C4-2B (cell line): ENCODE data around the gene C11orf21.
"Not testable (repeated sequence)": the region's sequence is repeated elsewhere in the genome, so short reads cannot be mapped to it uniquely, and the experiment has no call there.

Experiments
- CTCF ChIP-seq: fragments of 450-650 bp; conservative IDR thresholded peaks from 2 replicates; pipeline ENCODE4 v1.5.1; 2017; ENCODE audit warnings: mild to moderate bottlenecking
- ZFX ChIP-seq: fragments of 450-650 bp; IDR thresholded peaks from 2 replicates; pipeline ENCODE4 v1.6.1; 2017

- not testable (repeated sequence) for TF ChIP-seq CTCF, ZFX
Observed at GRCh38 chr11:2286350-2286749, 15.4 kb downstream of the C11orf21 start.
